ENCODE results near the gene NFATC3.
A peak's percentile ranks its signal among the peaks of the same experiment; 100 is the strongest.

Gene NFATC3

GRCh38 chr16:68085259-68086071, at the start of gene NFATC3:
Gene NFATC3, plus strand, starts transcription at chr16:68085370. Its CDS starts 312 bp downstream, at chr16:68085682.
- peak; percentile 75 to 77 for ATAC-seq

GRCh38 chr16:68037841-68038597, 47.2 kb upstream of the NFATC3 start:
- no peak for ATAC-seq

GRCh38 chr16:68040506-68041288, 44.5 kb upstream of the NFATC3 start:
- ATAC-seq, result peak; percentile 99 to 100

GRCh38 chr16:68041783-68042182, 43.4 kb upstream of the NFATC3 start:
- ATAC-seq, result no peak

- ATAC-seq, result no peak
Observed at GRCh38 chr16:68046106-68046505, 39.1 kb upstream of the NFATC3 start.

GRCh38 chr16:68047987-68048386, 37.2 kb upstream of the NFATC3 start:
- no peak for ATAC-seq

- ATAC-seq, result no peak
Observed at GRCh38 chr16:68049449-68049848, 35.7 kb upstream of the NFATC3 start.

- ATAC-seq, result no peak
Observed at GRCh38 chr16:68055395-68055794, 29.8 kb upstream of the NFATC3 start.

- ATAC-seq, result no peak
Observed at GRCh38 chr16:68059804-68060203, 25.4 kb upstream of the NFATC3 start.

- no peak for ATAC-seq
Observed at GRCh38 chr16:68061396-68061795, 23.8 kb upstream of the NFATC3 start.

GRCh38 chr16:68062910-68063393, 22.2 kb upstream of the NFATC3 start:
- peak in 1 of 2 donors; percentile 34 for ATAC-seq

- peak; percentile 79 to 87 for ATAC-seq
Observed at GRCh38 chr16:68064791-68065365, 20.3 kb upstream of the NFATC3 start.

GRCh38 chr16:68065716-68066305, 19.4 kb upstream of the NFATC3 start:
- ATAC-seq, result no peak

- ATAC-seq, result no peak
Observed at GRCh38 chr16:68066763-68067162, 18.4 kb upstream of the NFATC3 start.

GRCh38 chr16:68068926-68069325, 16.2 kb upstream of the NFATC3 start:
- no peak for ATAC-seq

- ATAC-seq, result peak; percentile 27 to 41
Observed at GRCh38 chr16:68069511-68070248, 15.5 kb upstream of the NFATC3 start.

- peak in 1 of 2 donors; percentile 15 for ATAC-seq
Observed at GRCh38 chr16:68070249-68070730, 14.9 kb upstream of the NFATC3 start.

- ATAC-seq, result no peak
Observed at GRCh38 chr16:68070806-68071517, 14.2 kb upstream of the NFATC3 start.

GRCh38 chr16:68071518-68071901, 13.7 kb upstream of the NFATC3 start:
- no peak for ATAC-seq

- no peak for ATAC-seq
Observed at GRCh38 chr16:68072038-68072695, 13.0 kb upstream of the NFATC3 start.
